ENCODE results near the gene JAG2.

The JAG2 gene

DNA sequence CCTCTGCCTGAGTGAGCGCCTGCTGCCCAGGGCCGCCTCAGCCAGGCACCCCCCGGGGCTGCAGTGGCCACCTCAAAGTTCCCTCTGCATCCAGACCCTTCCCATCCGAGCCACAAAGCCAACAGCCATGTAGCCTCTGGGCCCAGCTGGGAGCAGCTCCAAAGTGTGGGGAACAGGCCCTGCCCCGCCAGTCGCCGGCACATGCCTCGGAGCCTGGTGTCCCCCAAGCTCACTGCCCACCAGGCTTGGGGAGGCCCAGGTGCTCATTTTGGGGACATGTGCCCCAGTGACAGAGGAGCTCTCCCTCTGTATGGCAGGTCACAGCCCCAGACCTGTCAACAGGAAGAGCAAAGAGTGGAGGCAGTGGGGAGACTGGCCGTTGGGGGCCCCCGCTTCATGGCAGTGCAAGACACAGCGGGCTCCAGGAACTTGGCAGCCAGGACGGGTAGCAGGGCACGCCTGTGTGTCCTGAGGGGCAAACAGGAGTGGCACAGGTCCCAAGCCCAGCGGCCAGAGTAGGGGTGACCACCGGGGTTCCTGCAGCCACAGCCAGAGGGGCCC is 29.9 kb downstream of the JAG2 start:
- no peak for DNase-seq (ENCODE audit: low read depth)

DNA sequence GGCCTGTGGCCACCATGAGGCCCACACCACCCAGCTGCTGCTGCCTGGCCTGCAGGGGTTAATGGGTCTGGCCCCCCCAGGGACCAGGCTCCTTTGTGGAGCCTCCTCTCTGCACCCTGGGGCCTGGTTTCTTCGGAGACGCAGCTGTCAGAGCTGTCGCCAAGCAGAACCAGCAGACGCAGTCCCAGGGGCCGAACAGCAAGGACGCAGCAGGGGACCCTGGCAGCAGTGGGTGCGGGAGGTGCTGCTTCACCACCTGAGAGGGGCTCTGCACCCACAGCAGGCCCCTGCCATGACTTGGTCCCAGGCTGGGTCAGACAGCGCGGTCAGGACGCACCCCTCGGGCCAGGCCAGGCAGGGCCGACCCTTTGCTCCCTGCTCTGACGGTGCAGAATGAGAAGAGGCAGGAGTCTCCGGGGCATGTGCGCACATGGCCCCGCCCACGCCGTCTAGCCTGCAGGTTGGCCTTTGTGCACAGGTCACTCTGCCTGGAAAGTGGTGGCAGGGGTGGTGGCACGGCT is 30.5 kb downstream of the JAG2 start:
- DNase-seq (ENCODE audit: low read depth) = no peak

DNA sequence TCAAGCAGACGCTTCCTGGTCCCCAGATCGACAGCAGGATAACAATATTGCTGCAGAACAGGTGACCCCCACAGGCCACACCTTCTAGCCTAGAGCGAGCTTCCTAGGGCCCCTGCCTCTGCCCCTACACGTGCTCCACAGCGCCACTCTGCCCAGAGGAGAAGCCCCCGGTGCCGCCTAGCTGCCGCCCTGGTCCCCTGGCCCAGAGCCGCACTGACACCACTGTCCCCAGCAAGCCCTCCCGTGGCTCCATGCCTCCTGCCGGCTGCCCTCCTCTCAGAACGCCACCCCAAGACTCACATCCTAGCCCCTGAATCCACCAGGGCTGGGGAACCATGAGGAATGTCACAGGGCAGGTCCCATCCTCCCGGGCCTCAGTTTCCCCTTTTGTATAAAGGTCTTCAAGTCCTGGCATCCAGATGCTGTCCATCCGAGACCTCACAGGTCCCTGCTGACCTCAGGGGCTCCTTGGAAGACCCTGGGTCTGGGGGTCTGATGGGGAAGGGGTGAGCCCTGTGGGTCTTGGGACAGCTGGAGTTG is 31.0 kb downstream of the JAG2 start:
- no peak for DNase-seq (ENCODE audit: low read depth)

DNA sequence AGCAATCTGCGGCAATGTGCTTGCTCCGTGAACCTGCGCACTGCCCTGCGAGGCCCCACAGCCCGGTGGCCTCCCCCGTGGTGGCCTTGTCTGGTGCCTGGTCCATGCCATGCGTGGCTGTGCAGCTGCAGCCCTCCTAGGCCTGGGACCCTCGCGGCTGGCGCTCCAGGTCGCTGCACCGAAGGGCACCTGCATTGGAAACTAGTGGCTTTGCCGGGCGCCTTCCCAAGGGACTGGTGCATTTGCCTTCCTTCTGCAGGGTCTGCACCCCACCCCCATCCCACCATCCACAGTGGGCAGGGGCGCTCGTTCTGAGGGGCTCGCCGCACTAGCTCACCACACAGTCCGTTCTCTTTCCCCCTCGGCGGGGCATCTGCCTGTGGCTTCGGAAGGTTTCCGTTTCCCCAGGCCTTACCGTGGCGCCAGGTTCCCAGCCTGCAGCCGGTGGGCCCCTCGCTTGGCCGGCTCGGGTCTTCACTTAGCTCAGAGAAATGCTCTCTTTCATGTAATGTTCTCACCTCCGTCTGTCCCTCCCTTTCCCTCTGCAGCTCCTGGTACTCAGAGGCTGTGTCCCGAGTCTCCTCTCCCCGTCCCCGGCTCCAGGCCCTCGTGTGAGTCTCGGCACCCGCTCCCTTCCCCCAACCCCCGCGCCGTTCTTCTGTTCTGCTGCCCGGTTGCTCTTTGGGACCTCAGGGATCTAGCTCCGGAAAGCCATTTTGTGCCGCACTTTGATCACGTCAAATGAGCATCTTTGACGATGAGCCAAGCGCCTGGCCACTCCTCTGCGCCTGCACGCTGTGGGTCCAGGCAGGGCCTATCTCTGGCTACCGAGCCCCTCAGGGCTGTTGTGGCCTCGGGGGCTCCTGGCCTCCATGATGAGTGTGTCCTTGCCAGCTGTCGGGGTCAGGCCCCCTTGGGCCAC is 31.9 kb downstream of the JAG2 start:
- DNase-seq (ENCODE audit: low read depth) = no peak

DNA sequence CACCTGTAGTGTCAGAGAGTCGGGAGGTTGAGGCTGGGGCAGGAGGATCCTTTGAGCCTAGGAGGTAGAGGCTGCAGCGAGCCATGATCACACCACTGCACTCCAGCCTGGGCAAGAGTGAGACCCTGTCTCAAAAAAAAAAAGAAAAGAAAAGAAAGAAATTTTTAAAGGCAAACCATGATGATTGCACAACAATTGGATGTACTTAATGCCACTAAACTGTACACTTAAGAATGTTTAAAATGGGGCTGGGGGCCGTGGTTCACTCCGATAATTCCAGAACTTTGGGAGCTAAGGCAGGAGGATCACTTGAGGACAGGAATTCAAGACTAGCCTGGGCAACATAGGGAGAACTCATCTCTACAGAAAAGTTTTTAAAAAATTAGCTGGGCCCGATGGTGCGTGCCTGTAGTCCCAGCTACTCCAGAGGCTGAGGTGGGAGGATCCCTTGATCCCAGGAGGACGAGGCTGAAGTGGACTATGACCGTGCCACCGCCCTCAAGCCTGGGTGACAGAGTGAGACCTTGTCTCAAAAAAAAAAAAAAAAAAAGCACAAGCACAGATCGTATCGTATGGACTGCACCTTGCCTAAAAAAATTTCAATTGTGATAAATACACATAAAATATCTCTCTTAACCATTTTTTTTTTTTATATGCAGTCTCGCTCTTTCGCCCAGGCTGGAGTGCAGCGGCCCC is 32.7 kb downstream of the JAG2 start:
- DNase-seq (ENCODE audit: low read depth) = no peak

DNA sequence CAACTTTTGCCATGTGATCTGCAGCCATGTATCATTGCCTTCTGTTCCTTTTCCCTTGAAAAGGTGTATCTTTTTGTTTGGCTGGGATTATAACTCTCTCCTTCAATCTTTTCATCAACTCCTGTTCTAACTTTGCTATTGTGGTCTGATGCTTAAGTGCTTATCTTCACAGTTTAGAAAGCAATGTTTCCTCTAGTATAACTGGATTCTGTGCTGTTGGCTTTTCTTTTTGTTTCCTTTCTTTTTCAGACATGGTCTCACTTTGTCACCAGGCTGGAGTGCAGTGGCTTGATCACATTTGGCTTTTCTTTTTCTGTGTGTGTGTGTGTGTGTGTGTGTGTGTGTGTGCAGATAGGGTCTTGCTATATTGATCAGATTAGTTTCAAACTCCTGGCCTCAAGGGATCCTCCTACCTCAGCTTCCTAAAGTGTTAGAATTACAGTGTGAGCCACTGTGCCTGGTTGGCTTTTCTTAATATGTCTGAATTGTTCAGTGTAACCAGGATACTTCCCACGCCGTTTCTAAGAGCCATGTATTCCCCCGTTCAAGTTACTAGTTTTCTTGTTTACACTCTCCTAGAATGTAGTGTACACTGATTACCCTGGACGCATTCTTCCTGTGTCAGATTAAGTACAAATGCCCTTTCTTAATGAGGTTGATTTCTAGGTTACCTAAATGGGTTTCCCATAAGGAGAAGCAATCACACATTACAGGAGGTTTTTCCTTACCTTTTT is 35.5 kb downstream of the JAG2 start:
- DNase-seq (ENCODE audit: low read depth) = no peak

DNA sequence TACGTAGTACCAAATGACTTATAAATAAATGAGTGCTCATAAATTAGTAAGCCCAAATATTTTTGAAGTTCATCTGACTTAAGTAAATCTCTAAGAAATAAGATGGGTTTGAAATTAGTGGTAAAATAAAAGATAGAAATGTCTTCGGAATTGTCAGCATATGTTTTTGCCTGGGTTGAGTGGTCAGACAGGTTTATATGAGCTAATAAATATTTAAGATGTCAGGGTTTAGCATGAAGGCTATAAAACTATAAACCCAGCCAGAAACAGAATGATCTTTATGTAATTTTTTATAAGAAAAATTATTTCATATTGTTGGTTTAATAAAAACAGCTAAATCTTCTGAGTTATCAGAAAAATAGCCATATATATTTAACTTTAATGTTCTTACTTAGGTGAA is 37.3 kb downstream of the JAG2 start:
- no peak for DNase-seq (ENCODE audit: low read depth)

DNA sequence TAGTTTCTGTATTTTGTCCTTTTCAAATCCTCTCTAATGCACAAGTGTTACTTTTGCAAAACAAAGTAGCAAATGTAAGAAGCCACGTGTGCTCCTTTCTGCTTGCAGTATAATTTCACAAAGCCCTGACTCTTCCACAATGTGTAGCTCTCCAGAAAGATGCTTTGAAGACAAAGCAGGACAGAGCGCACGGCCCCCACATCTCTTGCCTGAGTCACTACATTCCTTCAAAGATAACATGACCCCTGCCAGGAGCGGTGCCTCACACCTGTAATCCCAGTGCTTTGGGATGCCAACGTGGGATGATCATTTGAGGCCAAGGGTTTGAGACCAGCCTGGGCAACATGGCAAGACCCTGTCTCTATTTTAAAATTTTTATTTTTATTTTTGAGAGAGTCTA is 40.5 kb downstream of the JAG2 start:
- DNase-seq (ENCODE audit: low read depth) = no peak

DNA sequence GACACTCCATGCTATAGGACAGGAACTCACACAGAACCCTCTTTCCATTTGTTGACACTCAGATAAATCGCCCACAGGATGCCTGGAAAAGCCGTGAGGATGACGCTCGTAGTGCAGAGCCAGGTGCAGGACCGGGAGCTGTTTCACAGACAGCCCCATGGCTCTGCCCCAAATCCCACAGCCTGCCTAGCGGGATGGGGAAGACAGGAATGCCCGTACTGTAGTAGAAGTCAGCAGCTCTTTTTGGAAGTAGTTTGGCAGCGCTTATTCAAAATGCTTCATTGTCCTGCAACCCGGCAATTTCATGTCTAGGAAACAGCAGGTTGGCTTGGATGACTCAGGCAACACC is 41.6 kb downstream of the JAG2 start:
- DNase-seq (ENCODE audit: low read depth) = no peak

DNA sequence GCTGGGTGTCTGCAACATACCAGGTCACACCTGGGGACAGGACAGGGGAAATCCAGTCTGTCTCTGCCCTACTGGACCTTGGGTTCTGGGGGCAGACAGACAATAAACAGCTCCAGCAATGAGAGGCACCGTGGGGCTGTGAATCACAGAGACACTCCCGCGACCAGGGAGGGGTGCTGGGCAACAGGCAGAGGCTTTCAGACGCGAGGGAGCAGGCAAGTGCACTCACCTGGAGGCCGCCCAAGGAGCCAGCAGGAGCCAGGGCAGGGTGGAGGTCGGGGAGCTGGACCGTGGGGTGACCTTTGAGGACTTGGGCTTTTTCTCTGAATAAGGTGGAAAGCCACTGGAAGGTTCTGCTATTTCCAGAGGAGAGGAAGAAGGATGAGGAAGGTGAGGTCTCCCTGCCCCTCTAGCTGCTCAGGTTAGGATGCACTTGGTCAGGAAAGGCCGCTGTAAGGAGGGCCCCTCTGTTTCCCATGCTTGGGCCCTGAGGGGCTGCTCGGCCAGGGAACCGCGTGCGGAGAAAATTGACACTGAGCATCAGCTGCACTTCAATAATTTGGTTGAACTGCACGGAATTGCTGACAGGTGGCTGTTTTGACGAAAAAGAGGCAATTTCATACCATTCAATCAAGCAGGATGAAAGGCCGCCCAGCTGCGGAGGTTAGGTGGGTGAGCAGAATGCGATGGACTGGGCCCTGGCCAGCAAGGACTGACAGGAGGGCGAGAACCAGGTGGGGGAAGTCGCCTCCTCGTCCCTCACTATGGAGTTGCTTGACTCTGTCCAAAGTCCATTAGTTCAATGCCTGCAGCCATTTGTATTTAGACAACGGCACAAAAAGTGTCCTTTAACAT is 42.2 kb downstream of the JAG2 start:
- no peak for DNase-seq (ENCODE audit: low read depth)

DNA sequence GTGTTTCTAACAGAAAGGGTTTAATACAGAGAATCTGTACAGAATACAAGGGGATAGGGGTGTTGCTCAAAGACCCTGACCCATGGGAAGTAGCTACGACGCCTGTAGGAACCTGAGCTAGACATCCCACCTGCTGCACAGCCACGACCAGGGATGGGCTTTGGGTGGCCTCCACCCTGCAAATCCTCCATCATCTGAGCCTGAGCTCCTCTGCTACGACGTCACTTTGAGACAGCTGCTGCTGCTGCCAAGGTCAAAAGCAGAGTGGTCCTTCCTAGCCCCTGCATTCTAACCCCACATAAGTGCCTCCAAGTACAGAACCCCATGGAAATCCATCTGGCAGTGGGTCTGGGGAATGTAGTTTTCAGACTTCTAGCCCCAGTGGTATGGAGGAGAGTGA is 43.8 kb downstream of the JAG2 start:
- DNase-seq (ENCODE audit: low read depth) = no peak

DNA sequence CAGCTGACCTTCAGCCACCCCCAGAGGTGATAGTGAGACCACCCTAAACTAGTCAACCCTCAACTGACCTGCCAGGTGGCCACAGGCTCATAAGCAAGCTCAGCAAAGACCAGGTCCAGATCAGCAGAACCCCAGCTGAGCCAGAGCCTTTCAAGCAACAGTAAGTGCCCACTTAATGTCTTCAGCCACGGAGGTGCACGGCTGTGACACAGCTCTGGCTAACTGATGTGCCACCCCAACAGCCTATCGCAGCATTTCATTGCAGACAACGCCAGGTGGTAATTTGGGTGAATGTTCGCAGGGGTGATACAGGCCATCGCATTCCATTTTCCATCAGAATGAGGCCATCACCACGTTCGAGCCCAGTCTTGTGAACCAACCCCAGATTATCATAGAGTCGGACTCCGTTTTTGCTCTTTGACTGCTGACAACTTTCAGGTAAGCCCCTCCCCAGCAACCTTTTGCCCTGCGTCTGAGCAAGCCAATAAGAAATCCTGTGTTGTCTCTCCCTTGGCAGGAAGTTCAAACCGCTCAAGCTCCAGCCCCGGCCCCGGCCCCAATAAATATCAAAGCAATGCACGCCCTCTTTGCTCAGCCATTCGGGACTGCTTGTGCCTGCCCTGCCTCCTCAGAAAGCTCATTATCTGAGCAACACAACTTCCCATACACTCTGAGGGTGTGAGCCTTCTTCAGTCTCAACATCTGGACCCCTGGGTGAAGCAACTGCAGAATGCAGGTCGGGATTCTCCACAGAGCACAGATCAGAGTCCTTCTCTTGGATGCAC is 44.4 kb downstream of the JAG2 start:
- DNase-seq (ENCODE audit: low read depth) = no peak

DNA sequence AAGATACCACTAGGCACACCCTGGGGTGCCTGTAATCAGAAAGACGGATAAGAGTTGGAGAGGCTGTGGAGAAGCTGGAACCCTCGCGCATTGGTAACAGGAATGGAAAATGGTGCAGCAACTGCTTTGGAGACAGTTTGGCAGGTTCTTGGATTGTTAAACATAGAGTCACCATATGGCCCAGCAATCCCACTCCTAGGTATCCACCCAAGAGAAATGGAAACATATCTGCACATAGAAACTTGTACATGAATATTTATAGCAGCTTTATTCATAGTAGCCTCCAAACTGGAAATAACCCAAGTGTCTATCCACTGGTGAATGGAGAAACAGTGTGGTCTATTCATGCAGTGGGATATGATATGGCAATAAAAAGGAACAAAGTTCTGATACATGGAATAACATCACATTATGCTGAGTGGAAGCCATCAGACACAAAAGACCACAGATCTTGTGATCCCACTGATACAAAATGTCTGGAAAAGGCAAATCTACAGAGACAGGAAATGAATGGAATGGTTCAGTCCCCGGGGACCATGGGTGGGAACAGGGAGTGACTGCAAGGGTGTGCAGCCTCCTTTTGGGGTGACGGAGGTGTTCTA is 45.4 kb downstream of the JAG2 start:
- DNase-seq (ENCODE audit: low read depth) = no peak

DNA sequence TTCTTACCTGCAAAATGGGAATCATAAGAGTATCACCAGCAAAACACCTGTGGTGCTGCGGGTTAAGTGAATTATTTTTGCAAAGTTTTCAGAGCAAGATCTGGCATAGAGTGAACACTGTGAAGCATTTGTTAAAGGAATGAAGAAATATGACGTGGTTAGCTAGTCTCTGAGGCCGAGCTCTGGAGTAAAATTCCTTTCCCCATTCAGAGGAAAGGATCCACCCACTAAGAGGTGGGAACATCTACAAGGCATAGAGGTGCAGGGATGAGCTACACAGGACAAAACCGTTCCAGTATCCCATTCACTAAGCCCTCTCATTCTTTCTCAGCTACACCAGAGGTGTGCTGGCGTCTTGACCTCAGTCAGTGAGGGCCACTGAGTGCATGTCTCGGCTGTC is 48.5 kb downstream of the JAG2 start:
- no peak for DNase-seq (ENCODE audit: low read depth)

DNA sequence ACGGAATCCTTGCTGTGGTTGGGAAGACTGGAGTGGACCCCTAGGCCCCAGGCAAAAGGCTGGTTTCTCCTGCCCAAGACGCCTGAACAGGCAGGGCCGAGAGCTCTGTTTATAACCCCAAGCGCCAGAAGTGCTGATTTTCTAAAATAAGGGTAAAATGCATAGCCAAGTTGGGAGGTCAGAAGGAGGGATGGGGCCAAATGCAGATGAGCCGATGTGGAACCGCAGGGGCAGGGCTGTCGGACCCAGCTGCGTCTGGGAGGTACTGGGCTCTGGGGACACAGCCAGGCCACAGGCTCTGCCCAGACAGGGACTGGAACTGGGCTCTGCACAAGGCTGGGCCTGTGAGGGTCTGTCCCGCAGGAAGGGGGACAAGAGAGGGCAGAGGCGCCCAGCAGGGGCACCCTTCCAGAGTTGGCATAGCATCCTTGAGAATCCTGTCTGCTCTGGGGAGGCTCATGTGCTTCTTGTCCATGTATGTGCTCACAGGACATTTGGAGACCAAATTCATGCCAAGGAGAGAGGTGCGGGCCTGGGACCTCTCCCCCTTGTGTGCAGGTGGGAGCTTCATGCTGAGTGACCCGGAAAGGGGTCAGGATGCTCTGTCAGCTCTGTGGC is 49.1 kb downstream of the JAG2 start:
- no peak for DNase-seq (ENCODE audit: low read depth)

DNA sequence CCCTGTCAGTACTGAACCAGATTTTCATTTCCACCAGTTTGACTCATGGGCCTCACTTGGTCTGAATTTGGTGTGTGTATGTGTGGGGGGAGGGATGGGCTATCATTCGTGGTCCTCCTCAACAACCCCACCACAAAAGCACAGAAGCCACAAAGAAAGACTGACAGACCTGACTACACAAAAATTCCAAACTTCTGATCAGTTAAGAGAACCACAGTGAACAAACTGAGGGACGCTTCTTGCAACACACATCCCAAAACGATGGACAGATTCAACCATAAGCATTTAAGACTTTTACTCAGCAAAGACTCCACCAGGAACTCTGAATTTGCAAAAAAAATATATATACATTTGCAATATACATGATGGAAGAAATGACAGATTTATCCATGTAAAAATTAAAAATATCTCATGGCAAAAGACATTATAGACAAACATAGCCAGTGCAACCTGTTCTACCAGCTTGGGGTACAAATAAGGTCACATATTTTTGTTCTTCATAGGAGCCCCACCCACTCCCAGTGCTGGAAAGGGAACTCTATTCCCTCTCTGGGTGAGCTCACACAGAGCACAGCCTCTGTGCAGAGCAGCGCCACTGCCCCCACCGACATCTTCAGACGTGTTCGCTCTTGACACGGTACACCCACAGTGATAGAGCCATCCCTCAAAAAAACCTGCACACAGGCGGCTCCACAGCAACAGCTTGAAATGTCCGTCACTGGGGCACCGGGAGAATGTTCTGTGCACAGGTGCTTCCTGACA is 49.7 kb downstream of the JAG2 start:
- no peak for DNase-seq (ENCODE audit: low read depth)

DNA sequence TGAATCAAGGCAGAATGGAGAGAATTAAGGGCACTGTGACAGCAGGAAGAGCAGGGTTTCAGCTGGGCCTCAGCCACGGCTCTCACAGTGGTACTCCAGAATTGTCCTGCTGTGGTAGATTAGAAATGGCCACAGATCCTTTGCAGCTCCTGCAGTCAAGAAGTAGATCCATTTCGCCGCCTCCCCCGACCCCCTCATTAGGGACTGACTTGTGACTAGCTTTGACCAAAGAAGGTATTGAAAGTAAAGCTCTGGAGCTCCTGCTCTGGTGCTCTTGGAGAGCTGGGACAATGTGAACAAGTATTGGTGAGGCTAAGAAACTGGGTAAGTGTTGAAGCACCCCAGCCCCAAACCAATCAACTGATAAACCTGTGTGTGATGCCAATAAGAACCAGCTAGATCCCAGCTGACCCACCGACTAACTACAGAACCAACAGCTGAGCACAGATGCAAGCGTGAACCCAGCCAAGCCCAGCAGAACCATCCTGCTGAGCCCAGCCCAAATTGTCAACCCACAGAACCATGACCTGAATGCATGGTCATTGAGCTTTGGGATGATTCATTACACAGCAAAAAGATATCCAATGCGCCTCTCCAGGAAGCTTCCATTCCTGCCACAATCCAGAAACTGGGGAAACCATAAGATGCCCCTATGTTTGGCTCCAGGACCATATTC is 50.7 kb downstream of the JAG2 start:
- DNase-seq (ENCODE audit: low read depth) = no peak

DNA sequence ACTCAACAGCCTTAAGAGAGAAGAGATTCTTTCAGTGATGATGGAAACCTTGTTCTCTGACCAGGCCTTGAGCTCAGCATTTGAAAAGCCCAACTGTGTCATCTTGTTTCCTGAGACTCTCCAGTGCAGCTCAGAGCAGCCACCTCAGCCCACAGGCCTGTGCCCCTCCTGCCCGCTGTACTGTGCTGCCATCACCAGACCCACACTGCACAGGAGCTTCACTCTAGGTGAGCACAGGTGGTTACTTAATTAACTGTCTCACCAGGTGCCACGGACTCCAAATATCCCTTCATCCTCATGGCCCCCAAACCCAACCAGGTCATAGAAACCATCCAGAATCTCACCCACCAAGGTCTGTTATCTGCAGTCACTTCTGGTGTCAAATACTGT is 51.3 kb downstream of the JAG2 start:
- no peak for DNase-seq (ENCODE audit: low read depth)

Measured in activated T-helper 1 cell treated with Interleukin-2 at 50 U/mL for 16 hours (primary cell).